ENCODE results near the gene HHAT.

DNA sequence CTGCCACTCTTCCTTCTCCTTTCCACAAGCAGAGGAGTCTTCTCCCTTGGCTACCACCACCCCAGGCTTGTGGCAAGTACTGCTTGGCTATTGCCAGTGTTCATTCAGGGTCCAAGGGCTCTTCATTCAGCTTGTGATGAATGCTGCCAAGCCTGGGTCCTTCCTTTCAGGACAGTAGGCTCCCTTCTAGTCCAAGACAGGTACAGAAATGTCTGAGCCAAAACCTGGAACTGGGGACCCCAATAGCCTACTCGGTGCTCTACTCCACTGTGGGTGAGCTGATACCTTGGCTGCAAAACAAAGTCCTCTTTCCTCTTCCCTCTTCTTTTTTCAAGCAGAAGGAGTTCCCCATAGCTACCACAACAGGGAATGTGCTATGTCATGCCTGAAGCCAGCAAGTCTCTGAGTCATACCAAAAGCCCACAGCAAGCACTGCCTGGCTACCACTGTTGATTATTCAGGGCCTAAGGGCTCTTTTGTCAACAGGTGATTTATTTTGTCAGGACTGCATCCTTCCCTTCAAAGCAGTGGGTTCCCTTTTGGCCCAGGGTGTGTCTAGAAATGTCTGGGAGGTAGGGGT, 268.9 kb downstream of the HHAT start:
- TF ChIP-seq, protein P1, sequence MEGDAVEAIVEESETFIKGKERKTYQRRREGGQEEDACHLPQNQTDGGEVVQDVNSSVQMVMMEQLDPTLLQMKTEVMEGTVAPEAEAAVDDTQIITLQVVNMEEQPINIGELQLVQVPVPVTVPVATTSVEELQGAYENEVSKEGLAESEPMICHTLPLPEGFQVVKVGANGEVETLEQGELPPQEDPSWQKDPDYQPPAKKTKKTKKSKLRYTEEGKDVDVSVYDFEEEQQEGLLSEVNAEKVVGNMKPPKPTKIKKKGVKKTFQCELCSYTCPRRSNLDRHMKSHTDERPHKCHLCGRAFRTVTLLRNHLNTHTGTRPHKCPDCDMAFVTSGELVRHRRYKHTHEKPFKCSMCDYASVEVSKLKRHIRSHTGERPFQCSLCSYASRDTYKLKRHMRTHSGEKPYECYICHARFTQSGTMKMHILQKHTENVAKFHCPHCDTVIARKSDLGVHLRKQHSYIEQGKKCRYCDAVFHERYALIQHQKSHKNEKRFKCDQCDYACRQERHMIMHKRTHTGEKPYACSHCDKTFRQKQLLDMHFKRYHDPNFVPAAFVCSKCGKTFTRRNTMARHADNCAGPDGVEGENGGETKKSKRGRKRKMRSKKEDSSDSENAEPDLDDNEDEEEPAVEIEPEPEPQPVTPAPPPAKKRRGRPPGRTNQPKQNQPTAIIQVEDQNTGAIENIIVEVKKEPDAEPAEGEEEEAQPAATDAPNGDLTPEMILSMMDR (IDR thresholded peaks at IDR 0.05) = no peak
- no peak for TF ChIP-seq POLR2A (IDR thresholded peaks at IDR 0.05)
- no peak for TF ChIP-seq EP300 (IDR thresholded peaks at IDR 0.05)
